HG03045 (cell line): ENCODE data around the gene HLA-DPB1.
A peak's percentile ranks its signal among the peaks of the same experiment; 100 is the strongest.
"Not testable (repeated sequence)": the region's sequence is repeated elsewhere in the genome, so short reads cannot be mapped to it uniquely, and the experiment has no call there.

Source experiments
- ATAC-seq: cut with Tn5 transposase; IDR thresholded peaks from one replicate; pipeline ENCODE4 v1.9.1; 2021; ENCODE audit warnings: mild to moderate bottlenecking, moderate library complexity; ENCODE audit not compliant: unreplicated experiment

Gene HLA-DPB1

GRCh38 chr6:33075568-33076405 lies at the start of gene HLA-DPB1:
TSS of gene HLA-DPB1 (plus strand) at chr6:33075990. CDS start at chr6:33076042, 52 bp downstream.
- peak; percentile 54 for ATAC-seq

- no peak for ATAC-seq
Measured at GRCh38 chr6:33028220-33028849, 47.5 kb upstream of the HLA-DPB1 start.

- ATAC-seq: peak; percentile 79
Measured at GRCh38 chr6:33029328-33030184, 46.2 kb upstream of the HLA-DPB1 start.

DNA sequence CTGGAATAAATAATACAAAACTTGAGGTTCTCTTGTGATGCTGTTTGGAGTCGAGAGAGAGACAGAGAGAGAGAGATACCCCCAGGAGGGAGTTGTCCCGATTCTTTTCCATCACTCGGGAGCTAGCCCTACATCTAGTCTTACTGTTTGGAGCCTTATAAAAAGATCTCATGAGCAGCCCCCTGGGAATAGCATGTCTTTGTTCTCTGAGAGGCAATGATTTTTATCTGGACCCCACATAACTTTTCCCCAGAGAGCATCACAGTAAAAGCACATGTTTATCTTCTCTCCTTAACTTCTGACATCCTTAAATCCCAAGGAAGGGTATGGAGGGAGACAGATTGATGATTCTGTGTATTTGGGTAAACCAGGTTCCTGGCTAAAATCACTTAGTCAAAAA lies 45.5 kb upstream of the HLA-DPB1 start:
- no peak for ATAC-seq

DNA sequence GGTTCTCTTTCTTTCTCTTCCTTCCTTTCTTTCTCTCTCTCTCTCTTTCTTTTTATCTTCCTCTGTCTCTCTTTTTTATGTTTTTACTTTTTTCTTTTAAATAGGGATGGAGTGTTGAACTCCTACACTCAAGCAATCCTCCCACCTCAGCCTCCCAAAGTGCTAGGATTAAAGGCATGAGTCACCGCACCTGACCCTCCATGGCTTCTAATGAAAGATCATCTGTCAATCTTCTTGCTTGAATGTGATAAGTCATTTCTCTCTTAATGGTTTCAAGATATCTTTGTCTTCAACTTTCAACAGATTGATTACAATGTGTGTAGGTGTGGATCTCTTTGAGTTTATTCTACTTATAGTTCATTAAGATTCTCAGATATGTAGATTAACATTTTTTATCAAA lies 41.2 kb upstream of the HLA-DPB1 start:
- ATAC-seq: no peak

GRCh38 chr6:33036535-33036934 lies 39.3 kb upstream of the HLA-DPB1 start:
- ATAC-seq: no peak

DNA sequence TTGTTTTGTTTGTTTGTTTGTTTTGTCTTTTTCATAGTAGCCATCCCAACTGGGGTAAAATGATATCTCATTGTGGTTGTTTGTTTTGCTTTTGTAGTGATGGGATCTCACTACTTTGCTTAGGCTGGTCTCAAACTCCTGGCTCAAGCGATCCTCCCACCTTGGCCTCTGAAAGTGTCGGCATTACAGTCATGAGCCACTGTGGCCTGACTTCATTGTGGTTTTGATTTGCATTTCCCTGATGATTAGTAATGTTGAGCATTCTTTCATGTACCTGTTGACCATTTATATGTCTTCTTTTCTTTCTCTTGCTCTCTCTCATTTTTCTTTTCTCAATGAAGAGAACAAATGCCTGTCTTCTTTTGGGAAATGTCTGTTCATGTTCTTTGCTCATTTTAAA lies 35.6 kb upstream of the HLA-DPB1 start:
- ATAC-seq: no peak

GRCh38 chr6:33049323-33050013 lies 26.3 kb upstream of the HLA-DPB1 start:
- ATAC-seq: no peak

DNA sequence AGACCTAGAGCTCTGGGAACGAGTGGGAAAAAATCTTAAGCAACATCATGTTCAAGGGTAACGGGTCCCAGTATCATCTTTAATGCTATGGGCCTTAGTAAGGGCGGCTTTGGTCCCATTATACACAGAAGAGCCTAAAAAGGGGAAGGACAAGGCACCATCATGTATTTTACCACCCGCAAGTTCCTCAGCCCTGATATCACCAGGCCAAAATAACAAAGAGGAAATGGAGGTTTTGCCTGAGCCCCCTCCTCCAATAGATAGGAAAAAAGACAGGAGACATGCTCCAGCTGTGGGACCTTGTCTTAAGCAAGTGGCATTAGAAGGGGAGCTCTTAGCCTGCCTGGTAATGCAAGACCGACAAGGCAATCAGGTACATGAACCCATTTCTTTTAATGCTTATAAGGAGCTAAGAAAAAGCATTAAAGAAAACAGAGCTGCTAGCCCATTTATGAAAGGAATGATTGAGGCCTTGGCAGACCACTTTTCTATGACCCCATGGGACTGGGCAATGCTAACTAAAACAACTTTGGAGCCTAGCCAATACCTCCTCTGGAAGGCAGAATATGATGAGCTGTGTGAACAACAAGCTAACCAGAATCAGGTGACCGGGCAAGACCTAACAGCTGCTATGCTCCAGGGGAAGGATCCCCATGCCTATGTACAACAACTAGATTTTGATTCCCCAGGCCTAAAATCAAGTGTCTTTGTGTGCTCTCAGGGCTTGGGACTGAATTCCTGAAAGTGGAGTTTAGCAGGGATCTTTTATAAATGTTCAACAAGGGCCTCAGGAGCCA lies 25.6 kb upstream of the HLA-DPB1 start:
- ATAC-seq: no peak

DNA sequence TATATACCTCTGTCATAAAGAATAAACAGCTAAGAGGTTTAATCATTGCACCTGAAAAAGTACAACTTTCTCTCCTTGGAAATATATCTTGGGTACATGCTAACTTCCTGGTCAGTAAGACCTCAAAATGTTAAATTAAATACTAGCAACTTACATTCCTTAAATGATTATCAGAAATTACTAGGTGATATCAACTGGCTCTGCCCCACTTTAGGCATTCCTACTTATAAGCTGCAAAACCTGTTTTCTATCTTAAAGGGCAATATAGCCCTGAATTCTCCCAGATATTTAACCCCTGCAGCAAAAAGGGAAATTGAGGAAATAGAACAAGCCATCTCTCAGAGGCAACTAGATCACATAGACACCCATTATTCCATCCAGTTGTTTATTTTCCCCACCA lies 23.2 kb upstream of the HLA-DPB1 start:
- no peak for ATAC-seq

DNA sequence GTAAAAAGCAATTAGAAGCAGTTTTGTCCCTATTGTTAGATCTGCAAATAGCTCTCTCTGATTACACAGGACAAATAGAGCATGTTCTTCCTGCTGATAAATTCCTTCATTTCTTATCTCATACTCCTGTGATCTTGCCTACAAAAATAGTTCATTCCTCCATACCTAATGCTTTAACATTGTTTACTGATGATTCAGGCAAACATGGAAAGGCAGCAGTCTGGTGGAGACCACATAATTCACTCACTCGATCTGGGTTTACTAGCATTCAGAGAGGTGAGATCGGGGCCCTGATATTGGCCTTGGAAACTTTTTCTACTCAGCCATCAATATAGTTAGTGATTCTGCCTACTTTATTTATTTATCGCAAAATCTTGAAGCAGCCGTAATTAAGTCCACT lies 22.6 kb upstream of the HLA-DPB1 start:
- ATAC-seq: no peak

- ATAC-seq: no peak
Measured at GRCh38 chr6:33057222-33058150, 18.3 kb upstream of the HLA-DPB1 start.

DNA sequence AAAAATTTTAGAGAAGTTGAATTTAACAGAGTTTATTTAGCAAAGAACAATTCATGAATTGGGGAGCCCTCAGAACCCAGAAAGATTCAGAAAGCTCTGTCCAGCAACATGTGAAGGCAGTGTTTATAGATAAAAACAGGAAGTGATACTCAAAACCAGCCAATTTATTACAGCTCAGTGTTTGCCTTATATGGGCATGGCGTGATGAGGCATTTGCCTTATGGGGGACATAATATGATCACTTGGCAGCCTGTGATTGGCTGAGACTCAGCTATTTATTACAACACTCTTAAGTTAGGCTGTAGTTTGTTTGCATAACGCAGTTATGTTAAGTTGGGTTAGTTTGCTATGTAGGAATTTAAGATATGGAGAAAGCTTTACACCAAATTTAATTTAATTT lies 13.8 kb upstream of the HLA-DPB1 start:
- ATAC-seq: no peak

DNA sequence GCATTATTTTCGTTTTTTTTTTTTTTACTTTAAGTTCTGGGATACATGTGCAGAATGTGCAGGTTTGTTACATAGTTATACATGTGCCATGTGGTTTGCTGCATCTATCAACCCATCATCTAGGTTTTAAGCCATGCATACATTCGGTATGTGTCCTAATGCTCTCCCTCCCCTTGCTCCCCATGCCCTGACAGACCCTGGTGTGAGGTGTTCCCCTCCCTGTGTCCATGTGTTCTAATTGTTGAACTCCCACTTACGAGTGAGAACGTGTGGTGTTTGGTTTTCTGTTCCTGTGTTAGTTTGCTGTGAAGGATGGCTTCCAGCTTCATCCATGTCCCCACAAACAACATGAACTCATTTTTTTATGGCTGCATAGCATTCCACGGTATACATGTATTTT lies 12.4 kb upstream of the HLA-DPB1 start:
- ATAC-seq: not testable (repeated sequence)

DNA sequence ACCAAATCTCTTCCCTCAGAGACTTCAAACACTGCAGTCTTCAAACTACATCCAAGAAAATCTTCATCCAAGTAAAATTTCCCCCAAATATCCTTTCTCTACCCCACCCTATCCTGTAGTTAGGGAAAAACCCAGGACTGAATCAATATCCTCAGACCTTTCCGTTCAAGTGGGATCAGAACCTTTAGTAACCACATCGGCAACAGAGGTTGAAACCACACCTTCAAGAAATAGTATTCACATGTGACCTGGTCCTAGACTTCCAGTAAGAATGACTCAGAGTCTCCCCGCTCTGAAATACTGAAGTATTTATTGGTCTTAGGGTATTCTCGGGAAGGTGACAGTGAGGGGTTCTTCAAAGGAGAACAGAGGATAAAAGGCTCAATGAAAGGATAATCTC lies 11.1 kb upstream of the HLA-DPB1 start:
- no peak for ATAC-seq

DNA sequence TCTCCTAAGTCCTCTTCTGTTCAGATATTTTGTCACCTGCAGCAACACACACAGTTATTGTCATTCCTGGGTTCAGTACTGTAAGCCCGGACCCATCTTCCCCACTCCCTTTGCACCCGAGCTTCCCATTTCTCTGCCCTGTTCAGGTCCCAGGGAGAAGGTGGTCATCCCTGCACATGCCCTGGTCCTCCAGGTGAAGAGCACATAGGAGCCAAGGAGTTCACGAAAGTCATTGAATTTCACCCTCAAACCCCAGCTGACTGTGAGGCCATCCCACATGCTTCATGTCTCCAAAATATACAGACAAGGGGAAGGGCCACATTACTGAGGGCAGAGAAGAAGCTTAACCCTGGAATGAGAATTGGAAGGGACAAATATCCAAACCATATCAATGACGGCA lies 10.5 kb upstream of the HLA-DPB1 start:
- ATAC-seq: no peak

DNA sequence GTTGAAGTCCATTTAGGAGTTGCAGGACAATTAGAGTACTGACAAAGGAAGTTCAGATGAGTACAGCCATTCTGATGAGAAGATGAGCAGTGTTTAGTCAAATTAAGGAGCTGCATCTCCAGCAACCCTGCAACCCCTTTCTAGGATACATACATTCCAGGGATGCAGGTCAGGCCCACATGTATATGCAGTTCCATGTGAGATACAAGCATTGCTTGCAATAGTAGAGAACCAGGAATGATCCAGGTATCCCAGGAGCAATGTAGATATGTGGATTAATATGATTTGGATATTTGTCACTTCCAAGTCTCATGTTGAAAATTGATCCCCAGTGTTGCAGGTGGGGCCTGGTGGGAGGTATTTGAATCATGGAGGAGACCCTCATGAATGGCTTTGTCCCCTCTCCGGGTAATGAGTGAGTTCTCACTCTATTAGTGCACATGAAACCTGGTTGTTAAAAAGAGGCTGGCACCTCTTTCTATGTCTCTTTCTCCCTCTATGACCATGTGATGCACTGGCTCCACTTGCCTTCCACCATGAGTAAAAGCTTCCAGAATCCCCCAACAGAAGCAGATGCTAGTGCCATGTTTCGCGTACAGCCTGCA lies 8.8 kb upstream of the HLA-DPB1 start:
- ATAC-seq: no peak

DNA sequence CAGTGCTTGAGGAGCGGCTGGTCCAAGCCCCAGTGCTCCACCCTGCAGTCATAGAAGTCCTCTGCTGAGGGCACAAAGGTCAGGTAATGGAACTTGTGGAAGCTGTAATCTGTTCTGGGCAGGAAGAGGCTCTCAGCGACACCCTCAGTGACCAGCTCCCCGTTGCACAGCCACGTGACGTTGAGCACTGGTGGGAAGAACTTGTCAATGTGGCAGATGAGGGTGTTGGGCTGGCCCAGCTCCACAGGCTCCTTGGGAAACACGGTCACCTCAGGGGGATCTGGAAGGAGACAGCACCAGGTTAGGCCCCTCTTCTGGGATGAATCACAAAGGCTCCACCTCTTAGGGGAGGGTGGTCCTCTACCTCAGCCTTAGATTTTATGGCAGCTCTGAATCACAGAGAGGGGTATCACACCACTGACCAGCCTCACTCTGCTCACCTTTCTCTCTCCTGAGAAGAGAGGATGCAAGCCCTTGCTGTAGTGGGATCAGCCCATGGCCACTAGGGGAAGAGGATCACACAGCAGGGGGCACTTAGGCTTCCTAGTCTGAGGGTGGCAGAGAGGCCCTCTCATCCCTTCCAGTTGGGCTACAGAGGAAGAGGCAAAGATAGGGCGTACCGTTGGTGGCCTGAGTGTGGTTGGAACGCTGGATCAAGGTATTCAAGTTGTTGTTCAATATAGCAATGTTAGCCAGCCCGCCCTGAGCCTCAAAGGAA lies 6.6 kb upstream of the HLA-DPB1 start:
- ATAC-seq: no peak
